GM10266 (cell line): ENCODE measurements around the gene KANK2.

ENCODE experiments used
- DNase-seq: peaks from one replicate; pipeline ENCODE4 v3.0.0; 2012; ENCODE audit errors: extremely low spot score
- CTCF ChIP-seq: IDR thresholded peaks from 2 replicates; pipeline ENCODE4 v1.5.1; 2012; ENCODE audit warnings: mild to moderate bottlenecking, low read depth; ENCODE audit not compliant: control insufficient read depth, insufficient read depth; ENCODE audit errors: missing control alignments

The KANK2 gene

GRCh38 chr19:11197291-11198174 lies at the start of gene KANK2:
Gene KANK2 (minus strand): TSS chr19:11197545. CDS start chr19:11194511, 3,034 bp downstream.
- no peak for TF ChIP-seq CTCF
- peak; percentile 100 for DNase-seq

- no peak for DNase-seq
- no peak for TF ChIP-seq CTCF
These were observed 49.6 kb upstream of the KANK2 start for GRCh38 chr19:11246941-11247340.

- TF ChIP-seq CTCF, result no peak
- no peak for DNase-seq
These were observed 47.7 kb upstream of the KANK2 start for GRCh38 chr19:11244846-11245589.

- DNase-seq, result no peak
- TF ChIP-seq CTCF, result no peak
These were observed 46.4 kb upstream of the KANK2 start for GRCh38 chr19:11243798-11244169.

GRCh38 chr19:11242864-11243797 lies 45.8 kb upstream of the KANK2 start:
- DNase-seq, result peak; percentile 98
- peak; percentile 63 for TF ChIP-seq CTCF

- no peak for DNase-seq
- TF ChIP-seq CTCF, result no peak
These were observed 44.7 kb upstream of the KANK2 start for GRCh38 chr19:11242025-11242424.
